ENCODE results near the gene SETD3.
"Not testable (repeated sequence)": the region's sequence is repeated elsewhere in the genome, so short reads cannot be mapped to it uniquely, and the experiment has no call there.

DNA sequence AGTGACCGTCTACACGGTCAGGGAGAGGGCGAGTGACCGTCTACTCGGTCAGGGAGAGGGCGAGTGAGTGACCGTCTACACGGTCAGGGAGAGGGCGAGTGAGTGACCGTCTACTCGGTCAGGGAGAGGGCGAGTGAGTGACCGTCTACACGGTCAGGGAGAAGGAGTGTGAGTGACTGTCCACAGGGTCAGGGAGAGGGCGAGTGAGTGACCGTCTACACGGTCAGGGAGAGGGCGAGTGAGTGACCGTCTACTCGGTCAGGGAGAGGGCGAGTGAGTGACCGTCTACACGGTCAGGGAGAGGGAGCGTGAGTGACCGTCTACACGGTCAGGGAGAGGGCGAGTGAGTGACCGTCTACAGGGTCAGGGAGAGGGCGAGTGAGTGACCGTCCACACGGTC is 132.4 kb downstream of the SETD3 start:
- TF ChIP-seq, protein P1, sequence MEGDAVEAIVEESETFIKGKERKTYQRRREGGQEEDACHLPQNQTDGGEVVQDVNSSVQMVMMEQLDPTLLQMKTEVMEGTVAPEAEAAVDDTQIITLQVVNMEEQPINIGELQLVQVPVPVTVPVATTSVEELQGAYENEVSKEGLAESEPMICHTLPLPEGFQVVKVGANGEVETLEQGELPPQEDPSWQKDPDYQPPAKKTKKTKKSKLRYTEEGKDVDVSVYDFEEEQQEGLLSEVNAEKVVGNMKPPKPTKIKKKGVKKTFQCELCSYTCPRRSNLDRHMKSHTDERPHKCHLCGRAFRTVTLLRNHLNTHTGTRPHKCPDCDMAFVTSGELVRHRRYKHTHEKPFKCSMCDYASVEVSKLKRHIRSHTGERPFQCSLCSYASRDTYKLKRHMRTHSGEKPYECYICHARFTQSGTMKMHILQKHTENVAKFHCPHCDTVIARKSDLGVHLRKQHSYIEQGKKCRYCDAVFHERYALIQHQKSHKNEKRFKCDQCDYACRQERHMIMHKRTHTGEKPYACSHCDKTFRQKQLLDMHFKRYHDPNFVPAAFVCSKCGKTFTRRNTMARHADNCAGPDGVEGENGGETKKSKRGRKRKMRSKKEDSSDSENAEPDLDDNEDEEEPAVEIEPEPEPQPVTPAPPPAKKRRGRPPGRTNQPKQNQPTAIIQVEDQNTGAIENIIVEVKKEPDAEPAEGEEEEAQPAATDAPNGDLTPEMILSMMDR (conservative IDR thresholded peaks at IDR 0.05; ENCODE audit: low read depth, low read length), result not testable (repeated sequence)
- TF ChIP-seq EZH2 (IDR thresholded peaks at IDR 0.05; ENCODE audit: low read length, unreplicated experiment), result not testable (repeated sequence)
